HG03558 (cell line): Measurements from ENCODE around the gene ZNHIT2.

Source experiments
- ATAC-seq: cut with Tn5 transposase; IDR thresholded peaks from one replicate; pipeline ENCODE4 v1.9.1; 2021; ENCODE audit warnings: moderate number of reproducible peaks; ENCODE audit not compliant: unreplicated experiment; ENCODE audit errors: extremely low read depth

ZNHIT2 gene

DNA sequence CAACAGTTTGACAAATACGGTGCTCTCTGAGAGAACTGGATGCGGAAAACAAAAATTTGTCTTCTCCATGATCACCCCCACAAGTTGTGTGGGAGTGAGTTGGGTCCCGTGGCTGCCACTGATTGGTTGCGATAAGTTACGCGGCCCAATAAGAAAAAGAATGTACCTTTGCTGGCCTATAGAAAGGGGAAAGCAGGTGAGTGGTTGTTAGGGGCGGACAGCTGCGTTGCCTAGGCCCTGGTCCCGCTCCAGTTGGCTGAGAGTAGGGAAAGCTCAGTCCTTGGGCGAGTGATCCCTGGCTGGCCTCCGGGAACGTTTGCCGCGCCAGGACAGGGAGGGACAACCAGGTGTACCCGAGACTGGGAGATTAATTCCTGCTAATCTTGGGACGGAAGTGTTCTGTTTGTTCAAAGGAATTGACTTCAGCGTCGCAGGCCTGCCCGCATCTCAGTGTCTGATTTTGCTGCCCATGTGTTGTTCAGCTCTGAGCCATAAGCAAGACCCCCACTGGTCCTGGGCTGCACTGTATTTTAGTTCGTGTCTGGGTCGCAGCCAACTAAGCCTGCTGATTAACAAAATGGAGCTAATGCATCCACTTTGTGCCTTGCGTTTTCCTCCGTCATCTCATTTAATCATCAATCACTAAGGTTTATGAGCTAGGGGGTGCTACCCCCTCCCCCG is 17.6 kb upstream of the ZNHIT2 start:
- peak; percentile 31 for ATAC-seq

DNA sequence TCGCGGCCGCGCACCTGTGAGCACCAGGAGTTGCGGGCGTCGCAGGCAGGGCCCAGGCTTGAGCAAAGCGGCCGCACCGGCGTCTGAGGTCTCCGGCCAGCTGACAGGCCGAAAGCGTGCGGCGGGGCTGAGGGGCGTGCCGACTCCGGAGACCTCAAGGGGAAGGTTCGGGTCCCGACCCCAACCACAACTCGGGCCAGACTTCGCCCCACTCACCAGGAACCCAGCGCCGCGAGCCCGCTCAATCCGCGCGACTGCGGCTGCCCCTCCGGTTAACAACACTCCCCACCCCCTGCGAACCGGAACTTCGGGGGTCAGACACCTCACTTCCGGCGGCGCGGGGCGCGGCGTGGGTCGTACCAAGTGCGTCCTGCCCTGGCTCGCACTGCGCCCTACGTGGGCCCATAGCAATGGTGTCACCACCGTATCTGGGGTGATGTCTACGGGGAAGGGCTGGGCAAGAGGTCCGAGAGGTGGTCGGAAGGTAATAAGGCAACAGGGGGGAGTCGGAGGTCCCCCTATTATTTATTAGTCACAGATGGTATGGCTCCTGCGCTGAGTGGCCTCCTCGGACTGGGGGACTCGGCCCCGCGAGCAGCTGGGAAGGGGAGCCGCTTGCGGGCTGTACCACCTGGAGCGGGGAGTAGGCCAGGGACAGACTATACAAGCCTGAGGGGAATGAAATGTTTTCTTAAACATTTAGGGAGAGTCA is 16.9 kb upstream of the ZNHIT2 start, which contains the start of gene SYVN1:
SYVN1 (minus strand) TSS at position 280 of the 712 bp plus-strand sequence. CDS start 918 bp downstream, outside the sequence.
- ATAC-seq = peak; percentile 26

DNA sequence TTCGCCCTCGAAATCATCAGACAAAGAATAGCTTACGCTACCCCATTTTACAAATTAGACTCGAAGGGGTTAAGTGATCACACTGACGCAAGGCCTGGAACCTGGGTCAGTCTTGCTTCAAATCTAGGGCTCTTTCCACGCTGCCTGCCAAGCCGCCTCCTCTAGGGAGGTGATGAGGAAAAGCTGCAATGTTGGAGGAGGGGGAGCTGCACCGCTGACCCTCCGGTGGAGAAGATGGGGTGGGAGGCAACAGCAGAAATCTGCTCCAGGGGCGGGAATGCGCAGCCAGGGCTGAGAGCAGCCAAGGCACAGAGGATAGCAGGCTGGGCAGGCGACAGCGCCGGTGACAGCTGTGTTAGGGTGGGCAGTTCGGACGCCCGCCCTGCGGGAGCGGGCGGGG is 16.2 kb upstream of the ZNHIT2 start:
- ATAC-seq = no peak

GRCh38 chr11:65132988-65133700 is 15.6 kb upstream of the ZNHIT2 start:
- no peak for ATAC-seq

DNA sequence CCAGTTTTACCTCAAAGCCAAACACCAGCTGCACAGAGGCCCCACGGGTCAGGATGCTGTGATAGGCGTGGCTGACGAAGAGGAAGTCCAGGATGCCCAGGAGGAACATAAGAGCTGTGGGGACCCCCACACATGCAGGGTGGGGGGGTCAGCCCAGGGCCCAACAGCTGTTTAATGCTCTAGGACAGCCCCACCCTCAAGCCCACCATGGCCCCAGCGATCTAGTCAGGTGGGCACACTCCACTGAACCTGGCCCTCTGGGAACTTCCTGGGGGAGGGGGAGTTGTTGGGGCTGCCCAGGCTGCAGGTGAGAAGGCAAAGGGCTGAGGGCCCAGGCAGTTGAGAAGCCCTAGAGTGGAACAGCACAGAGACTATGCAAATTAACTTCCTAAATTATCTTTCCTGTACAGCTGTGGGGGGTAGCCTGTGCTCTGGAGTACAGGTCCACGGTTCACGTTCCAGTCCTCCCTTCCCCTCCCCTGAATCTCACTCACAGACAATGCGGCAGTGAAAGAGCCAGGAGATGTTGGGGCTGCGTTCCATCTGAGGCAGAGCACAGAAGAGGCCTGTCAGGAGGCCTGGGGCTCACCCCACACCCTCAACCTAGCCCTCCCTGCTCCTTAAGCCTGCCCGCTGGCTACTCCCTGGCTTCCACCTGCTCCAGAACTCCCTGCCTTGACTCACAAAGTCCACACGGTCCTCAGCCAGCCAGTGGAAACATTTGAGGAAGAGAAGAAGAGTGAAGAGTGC is 14.9 kb upstream of the ZNHIT2 start:
- no peak for ATAC-seq

DNA sequence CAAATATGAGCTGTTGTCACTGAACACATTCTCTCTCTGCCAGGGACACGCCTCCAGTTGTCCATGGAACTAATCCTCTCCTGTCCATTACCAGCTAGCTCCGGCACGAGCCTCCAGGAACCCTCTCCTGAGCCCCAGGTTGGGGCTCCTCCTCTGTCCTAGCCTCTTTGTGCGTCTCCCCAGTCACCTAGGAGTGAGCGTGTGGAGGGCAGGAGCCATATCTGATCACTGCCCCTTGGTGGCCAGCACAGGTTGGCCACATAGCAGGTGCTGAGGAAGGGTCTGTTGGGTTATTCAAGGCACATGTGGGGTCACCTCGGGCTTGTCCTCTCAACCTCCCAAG is 14.4 kb upstream of the ZNHIT2 start:
- no peak for ATAC-seq

- ATAC-seq = no peak
These were observed 13.9 kb upstream of the ZNHIT2 start for GRCh38 chr11:65131417-65131776.

DNA sequence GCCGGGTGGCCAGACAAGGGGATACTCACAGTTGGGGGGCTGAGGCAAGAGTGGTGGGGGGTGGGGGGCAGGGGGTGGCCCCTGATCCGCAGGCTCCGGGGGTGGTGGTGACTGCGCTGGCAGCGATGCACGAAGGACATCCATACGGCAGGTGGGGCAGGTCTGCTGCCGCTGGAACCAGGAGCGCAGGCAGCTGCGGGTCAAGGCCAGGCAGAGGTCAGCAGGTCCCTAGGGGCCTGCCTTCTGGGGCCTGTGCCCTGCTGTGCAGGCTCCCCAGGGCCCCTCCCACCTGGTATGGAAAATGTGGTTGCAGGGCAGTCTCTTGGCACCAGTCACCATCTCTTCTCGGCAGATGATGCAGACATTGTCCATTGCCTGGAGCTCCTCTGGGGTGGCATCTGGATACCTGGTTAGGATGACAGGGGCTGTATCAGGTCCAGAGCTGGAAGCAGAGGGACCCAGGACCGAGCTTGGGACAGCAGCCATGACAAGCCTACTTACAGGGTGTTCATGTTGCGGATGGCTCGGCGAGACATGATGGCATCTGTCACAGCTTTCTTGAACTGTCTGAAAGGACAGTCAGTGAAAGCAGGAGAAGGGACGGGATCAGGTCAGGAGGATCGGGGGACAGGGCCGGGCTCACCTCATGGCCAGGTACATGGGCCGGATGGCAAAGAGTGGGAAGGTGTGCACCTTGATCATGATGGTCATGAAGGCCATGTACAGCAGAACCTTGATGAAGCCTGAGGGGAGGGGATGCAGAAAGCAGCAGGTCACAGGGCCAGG is 13.3 kb upstream of the ZNHIT2 start:
- no peak for ATAC-seq

- no peak for ATAC-seq
These were observed 12.3 kb upstream of the ZNHIT2 start for GRCh38 chr11:65129649-65130441.

DNA sequence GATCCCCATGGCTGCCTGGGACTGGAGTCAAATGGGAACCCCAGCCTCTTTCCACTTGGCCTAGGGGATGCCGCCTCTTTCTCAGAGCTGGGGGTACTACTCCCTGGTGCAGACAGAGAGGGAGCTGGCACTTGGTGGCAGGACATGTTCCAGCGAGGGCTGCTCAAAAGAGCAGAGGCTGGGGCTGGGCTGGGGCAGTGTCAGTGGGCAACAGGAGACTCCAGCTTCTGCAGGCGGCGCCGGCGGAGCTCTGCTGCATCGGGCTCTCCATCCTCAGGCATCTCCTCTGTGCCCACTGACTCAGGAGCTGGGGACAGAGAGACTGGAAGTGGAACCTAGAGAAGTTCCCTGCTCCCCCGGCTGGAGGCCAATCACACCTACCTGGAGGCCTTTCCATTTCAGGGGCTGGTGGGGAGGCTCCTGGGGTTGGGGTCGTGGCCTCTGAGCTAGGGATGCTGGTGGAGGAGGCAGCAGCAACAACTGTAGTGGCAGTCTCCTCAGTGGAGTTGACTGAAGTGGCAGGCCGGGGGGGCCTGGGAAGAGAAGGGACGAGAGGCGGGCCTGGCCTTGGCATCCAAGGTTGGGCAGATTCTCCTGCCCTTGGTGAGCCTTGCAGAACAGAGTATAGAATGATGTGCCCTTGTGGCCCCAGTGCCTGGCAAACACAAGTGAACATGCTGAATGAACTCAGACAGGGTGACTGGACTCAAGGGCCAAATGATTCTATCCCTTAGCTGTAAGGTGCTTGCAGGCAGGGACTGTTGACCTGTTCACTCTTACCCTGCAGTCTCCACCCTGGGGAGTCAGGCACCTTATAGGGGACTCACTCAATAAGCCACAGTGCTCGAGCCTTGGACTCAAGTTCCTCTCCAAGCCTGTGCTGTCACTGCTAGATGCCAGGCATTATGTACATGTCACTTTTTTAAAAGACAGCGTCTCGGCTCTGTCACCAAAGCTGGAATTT is 11.0 kb upstream of the ZNHIT2 start:
- no peak for ATAC-seq

- ATAC-seq = no peak
These were observed 10.1 kb upstream of the ZNHIT2 start for GRCh38 chr11:65127473-65128181.

GRCh38 chr11:65126624-65127274 is 9.2 kb upstream of the ZNHIT2 start:
- ATAC-seq = no peak

DNA sequence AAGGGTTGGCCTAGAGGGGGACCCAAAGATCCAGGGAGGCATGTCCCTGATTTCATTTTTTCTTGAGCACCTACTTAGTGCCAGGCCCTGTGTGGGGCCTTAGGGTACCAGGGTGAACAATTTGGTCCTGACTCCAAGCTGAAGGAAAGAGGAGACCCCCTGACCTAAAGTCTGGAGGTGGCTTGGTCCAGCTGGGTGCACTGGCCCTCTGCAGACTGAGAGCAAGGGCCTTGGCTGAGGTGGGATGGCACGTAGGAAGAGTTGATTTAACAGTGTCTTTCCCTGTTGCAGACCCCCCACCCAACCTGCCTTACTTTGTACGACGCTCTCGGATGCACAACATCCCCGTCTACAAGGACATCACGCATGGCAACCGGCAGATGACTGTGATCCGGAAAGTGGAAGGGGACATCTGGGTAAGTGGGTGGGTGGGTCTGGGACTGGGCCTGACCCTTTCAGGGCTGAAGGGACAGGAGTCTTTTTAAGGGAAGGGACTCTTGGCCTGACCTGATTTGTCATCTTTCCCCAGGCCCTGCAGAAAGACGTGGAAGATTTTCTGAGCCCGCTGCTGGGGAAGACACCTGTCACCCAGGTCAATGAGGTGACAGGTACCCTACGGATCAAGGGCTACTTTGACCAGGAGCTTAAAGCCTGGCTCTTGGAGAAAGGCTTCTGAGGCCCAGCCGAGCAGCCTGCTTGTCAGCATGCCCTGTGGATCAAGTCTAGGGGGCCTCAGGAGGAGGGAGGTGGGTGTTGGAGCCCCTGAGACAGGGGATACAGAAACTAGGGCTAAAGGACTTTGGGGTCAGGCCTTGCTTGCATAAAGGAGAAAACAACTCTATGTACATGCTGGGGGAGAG is 7.9 kb upstream of the ZNHIT2 start:
- no peak for ATAC-seq

DNA sequence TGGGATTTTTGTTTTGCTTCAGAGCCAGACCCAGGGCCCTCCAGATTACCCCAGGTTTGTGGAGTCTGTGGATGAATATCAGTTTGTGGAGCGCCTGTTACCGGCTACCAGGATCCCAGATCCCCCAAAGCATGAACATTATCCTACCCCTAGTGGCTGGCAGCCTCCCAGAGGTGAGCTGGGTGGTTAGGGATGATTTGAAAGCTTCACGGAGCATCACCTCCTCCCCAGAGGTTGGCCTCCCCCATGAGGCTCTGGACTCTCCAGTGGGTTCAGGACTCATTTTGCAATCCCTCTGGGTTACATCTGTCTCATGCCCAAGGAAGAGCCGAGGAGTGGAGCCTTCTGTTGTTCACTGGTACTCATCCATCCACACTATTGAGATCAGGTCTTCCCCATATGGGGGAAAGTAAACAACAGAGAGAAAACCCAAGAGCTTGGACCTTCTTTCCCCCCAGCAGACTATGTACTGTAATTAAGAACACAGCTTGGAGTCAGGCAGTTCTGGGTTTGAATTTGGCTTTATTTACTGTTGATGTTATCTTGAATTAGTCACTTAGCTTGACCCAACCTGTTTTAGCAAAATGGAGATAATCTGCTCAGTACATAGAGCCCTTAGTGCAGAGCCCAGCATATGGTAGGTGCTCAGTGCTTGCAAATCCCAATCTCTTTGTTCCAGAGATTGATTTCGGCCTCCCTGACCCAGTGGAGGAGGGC is 7.1 kb upstream of the ZNHIT2 start:
- ATAC-seq = no peak

GRCh38 chr11:65121865-65122696 is 4.6 kb upstream of the ZNHIT2 start, which contains the start of the genes FAU and MRPL49:
Gene FAU (minus strand): TSS chr11:65122134. CDS start chr11:65121813, 321 bp downstream.
Gene MRPL49 (plus strand): TSS chr11:65122321. CDS start chr11:65122347, 26 bp downstream.
- ATAC-seq = peak; percentile 64
